Panc1 (cell line): ENCODE data around the gene PCNX1.

Experiments used
- CTCF ChIP-seq: fragments of 450-650 bp; IDR thresholded peaks from 2 replicates; pipeline ENCODE4 v1.5.1; 2017; ENCODE audit warnings: mild to moderate bottlenecking
- REST ChIP-seq, 2 experiments: IDR thresholded peaks; 2 replicates each; pipeline ENCODE4 v1.6.1; 2011 to 2012; ENCODE audit warnings: low read depth in 2 of 2, control low read depth in 1 of 2, low read length in 1 of 2, mild to moderate bottlenecking in 1 of 2, moderate library complexity in 1 of 2; ENCODE audit not compliant: insufficient read depth in 1 of 2

- TF ChIP-seq CTCF = no peak
- no peak for TF ChIP-seq REST (IDR thresholded peaks at IDR 0.05; ENCODE audit: insufficient read depth in 1 of 2, low read depth in 2 of 2, low read length in 1 of 2)
Measured at GRCh38 chr14:71108398-71109119, 201.3 kb downstream of the PCNX1 start.
